HG02623 (cell line): Measurements from ENCODE around the gene HINFP.
"Not testable (repeated sequence)": the region's sequence is repeated elsewhere in the genome, so short reads cannot be mapped to it uniquely, and the experiment has no call there.

Experiments
- ATAC-seq: cut with Tn5 transposase; IDR thresholded peaks from one replicate; pipeline ENCODE4 v1.9.1; 2021; ENCODE audit warnings: moderate library complexity; ENCODE audit not compliant: unreplicated experiment

HINFP gene

DNA sequence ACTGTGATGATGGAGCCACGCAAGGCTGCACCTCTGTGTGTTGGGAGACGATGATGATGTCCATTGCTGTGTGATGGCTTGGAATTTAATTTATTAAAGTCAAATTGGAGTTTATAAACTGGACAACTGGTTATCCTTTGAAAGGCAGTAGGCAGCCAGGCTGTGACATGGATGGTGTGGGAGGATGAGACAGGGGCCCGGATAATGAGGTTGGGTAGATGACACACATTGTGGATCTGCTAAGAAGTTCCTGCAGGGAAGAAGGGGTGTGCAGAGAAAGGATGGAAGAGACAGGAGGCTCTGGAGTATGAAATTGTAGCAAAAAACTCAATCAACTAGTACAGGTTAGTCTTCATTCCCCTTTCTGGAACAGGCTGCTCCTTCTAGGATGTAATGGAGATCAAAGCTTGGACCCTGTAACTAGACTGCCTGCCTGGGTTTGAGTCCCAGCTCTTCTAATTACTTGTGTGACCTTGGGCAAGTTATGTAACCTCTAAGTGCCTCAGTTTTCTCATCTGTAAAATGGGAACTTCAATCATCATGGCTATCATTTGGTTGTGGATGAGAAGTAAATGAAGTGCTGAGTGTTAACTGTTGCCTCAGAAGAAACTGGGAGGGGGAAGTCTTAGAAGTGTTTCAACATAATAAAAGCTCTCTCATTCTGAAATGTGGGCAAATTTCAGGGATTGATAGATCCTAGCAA lies 4.2 kb upstream of the HINFP start:
- ATAC-seq = no peak

DNA sequence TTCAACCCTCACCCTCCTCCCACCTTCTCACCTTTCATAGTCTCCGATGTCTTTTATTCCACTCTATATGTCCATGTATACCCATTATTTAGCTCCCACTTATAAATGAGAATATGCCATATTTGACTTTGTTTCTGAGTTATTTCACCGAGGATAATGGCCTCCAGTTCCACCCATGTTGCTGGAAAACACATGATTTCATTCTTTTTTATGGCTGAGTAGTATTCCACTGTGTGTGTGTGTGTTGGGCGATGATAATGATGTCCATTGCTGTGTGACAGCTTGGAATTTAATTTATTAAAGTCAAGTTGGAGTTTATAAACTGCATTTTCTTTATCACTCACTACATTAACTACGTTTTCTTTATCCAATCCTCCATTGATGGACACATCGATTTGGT lies 3.2 kb upstream of the HINFP start:
- ATAC-seq = no peak

DNA sequence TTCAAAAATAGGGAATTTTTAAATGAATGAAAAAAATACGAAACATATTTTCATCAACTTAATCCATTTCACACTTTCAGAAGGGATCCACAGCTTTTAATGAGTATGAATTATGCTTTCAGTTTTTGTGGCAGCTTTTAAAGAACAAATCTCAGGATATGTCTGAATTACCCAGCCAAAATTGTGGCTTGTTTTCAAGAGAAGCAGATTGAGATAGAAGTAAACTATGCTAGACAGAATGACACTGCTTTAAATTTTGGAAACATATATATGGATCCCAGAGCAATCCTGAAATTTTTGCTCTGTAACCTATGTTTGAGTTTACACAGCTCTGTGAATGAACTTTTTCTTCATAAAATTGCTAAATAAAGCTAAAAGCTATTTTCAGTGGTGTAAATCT lies 2.4 kb upstream of the HINFP start:
- no peak for ATAC-seq

DNA sequence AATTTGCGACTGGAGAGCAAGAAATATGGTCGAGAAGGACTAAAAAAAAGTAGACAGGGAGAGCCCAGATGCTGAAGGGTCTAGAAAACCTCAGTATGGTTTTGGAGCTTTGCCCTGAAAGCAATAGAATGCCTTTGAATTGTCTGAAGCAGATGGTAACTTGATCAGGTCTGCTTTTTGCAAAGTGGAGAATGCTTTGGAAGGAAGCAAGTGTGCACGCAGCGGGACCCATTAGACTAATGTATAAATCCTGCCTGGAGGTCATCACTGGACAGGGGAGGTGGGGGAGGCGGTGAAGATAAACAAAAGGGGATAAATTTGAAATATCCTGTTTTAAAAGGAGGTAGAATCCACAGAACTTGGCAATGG lies 757 bp upstream of the HINFP start:
- no peak for ATAC-seq

DNA sequence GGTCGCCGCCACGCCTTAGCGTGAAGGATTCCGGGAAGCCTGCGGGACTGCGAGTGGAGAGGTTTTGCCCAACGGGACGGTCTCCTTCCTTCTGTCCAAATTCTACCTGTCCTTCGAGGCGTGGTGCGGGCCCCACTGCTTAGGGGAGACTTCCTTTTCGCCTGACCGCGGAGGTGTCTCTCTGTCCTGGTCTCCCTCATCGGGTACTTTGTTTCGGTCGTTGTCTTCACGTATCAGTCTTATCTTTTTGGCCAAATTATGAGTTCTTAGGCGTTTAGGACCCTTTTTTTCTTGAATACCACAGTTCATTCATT lies 388 bp downstream of the HINFP start:
- ATAC-seq = no peak

DNA sequence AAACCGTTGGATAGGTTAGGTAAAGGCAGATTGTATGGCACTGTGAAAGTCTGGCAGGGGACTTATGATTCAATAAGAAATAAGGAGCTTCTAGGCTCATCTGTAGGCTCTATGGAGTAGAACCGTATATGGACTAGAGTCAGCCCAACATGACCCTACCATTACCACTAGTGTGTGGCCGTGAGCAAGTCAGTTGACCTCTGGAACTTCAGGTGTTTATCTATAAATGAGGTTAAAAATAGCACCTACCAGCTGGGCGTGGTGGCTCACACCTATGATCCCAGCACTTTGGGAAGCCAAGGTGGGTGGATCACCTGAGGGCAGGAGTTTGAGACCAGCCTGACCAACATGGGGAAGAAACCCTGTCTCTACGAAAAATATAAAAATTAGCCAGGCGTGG lies 4.4 kb downstream of the HINFP start:
- ATAC-seq = no peak

DNA sequence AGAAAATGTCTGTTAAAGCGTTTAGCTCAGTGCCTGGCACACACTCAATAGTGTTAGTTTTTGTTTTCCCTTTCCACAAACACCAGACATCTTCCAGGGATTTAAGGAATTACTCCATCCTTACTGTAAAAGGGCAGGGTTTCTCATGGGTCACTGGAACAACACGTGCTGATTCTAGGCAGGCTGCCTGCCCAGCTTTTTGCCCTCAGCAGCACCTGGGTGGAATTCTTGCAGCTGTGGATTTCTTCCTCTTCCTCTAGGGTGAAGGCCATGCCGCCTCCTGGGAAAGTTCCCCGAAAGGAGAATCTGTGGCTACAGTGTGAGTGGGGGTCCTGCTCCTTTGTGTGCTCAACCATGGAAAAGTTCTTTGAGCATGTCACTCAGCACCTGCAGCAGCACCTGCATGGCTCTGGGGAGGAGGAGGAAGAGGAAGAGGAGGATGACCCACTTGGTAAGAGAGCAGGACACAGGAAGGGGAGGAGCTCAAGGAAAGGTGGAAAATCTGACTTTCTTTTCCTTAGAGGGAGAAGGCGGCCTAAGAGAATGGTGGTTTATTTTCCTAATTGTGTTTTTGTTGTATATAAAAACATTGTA lies 5.4 kb downstream of the HINFP start:
- no peak for ATAC-seq

DNA sequence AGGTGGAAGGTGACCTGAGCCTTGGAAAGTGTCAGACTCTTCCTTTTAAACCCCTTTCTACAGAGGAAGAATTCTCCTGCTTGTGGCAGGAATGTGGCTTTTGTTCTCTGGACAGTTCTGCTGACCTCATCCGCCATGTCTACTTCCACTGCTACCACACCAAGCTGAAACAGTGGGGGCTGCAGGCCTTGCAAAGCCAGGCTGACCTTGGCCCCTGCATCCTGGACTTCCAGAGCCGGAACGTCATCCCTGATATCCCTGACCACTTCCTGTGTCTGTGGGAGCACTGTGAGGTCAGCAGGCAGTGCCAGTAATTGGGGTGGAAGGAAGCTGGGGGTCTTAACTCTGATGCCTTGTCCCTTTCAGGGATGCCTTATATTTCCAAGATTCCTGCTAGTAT lies 9.3 kb downstream of the HINFP start:
- ATAC-seq = no peak

DNA sequence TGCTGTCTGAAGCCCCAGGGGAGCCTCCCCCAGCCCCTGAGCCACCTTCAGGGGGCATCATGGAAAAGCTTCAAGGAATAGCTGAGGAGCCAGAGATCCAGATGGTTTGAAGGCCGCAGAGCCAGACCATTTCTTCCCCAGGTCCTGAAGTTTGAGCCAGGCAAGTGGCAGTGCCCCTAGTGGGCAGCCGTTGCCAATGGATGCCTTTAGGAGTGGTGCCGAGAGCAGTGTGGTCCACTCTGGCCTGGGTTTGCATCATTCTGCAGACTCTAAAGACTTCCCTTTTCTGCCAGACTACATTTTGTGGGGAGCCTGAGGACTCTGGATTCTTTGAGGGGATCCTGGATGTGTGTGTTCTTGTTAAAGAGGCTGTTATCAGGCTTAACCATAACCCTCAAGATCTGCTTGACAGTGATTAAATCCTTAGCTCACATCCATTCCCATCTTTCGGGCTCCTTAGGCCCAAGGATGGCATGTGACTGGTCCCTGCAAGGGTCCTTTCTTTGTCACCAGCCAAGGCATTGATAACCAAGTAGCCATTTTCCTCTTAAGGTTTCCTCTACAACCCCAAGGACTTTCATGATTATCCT lies 13.1 kb downstream of the HINFP start:
- no peak for ATAC-seq

DNA sequence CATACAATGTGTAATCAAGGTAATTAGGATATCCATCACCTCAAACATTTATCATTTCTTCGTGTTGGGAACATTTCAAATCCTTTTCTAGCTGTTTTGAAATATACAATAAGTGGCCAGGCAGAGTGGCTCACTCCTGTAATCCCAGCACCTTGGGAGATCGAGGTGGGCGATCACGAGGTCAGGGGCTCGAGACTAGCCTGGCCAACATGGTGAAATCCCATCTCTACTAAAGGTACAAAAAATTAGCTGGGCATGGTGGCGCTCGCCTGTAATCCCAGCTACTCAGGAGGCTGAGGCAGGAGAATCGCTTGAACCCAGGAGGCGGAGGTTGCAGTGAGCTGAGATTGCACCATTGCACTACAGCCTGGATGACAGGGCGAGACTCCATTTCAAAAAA lies 17.9 kb downstream of the HINFP start:
- ATAC-seq = not testable (repeated sequence)

DNA sequence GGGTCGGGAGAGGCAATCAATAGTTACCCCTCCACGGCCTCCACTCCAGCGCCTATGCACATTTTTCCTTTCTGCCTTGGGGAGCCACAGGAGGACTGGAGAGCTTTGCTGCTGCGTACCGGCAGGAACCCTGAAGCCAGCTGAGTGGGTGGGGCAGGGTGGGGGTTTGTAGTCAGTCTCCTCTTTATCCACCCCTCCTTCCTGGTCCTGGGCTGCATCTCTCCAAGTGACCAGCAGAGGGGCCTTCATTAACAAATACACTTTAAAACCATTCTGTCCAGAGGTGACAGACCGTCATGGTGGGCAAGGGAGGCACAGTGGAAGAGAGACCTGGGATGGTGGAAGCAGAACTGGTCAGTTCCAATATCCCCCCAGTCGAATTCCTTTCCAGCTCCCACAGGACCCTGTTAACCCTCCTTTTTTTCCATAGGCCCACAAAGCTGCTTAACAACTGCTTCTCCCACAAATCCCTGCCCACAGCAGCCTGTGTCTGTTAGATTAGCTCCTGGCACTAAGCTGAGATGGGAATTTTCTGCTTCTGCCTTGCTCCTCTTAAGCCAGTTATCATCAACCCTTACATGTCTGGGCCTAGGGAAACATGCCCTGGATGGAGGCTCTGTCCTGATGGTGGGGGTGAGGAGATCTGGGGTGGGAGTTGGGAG lies 23.6 kb downstream of the HINFP start:
- no peak for ATAC-seq

DNA sequence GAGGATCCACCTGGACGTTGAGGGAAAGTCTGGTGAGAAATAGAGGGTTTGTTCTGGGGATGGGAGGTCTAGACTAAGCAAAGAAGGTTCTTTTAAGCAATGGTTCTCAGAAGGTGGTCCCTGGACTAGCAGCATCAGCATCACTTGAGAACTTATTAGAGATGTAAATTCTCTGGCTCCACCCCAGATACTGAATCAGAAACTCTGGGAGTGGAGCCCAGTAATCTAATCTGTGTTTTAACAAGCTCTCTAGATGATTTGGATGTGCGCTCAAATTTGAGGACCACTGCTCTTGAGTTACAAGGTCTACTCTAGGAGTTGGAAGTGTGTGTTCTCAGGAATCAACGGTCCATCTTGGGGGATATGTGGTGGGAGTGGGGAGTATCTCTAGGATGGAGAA lies 24.2 kb downstream of the HINFP start:
- no peak for ATAC-seq

DNA sequence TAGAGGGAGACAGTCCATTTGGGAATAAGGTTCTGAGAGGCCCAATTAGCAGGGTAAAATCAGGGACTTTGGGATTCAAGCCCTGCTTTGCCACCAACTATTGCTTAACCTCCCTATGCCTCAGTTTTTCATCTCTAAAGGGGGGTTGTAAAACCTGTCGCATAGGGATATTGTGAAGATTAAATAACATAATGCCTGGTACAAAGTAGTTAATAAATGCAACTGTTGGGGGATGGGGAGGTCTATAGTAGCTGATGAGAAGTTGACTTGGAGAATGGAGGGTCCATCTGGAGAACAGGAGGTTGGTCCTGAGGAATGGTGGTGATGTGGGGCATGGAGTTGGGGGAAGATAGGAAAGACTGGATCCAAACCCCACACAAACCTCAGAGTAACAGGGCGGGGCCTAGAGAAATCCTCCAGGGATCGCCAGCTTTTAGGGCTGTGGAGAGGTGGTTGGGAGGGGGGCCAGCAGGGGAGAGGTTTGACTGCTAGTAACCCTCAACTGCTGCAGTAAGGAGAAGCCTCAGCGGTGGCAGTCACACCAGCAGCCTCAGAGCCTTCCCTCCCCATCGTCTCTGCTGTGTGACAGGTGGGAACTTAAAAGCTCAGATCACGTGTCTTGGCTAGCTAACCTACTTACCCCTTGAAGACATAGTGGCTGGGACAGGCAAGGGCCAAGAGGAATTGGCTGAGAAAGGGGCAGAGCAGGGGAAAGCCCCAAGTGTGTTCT lies 26.4 kb downstream of the HINFP start:
- ATAC-seq = no peak

DNA sequence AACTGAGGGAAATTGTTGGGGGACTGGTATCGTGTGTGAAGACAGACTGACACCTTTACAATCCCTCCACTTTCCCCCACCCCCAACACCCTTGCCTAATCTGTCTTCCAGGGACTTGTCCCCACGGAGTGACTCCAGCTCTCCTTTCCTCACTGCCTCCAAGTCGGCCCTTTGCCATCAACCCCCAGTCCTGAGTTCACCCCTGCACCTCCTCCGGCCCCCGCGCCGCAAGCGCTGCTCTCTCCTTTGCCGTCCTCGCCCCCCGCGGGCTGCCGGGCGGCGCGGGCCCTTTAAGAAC lies 27.3 kb downstream of the HINFP start:
- ATAC-seq = no peak

DNA sequence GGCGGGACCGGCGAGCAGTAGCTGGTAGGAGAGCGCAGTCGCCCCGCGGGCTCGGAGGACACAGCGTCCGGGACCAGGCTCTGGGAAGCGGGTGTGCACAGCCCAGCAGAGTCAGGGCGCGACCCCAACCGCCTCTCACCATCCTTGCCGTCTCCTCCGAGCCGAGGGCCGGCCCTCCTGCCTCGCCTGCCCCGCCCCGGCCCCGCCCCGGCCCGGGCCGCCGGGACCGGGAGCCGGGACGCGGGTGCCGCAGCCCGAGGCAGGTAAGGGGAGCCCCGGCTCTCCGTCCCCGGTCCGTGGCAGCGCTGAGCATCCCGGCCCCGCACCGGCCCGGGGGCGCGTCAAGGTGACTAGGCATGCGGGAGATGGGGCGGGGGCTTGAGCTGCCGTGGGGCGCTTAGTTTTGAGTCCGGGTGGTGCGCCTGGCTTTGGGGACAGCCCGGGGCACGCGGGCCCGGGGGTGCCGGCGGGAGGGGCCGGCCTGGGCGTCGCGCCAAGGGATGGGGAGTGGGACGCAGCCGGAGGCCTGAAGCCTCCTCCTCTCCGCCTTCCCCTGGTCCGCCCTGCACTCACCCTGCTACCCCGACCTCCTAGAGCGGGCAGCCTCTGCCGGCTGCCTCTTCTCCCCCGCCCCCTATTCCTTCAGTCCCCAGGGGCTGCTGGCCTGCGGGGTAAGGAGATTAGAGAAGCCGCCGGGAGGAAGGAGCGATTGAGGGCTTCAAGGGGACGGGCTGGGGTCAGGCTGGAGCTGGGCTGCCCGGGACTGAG lies 27.8 kb downstream of the HINFP start, which contains the start of gene ABCG4:
Gene ABCG4 (plus strand): TSS at position 35 of the 768 bp plus-strand sequence. CDS start 914 bp downstream, outside the sequence.
- ATAC-seq = no peak

DNA sequence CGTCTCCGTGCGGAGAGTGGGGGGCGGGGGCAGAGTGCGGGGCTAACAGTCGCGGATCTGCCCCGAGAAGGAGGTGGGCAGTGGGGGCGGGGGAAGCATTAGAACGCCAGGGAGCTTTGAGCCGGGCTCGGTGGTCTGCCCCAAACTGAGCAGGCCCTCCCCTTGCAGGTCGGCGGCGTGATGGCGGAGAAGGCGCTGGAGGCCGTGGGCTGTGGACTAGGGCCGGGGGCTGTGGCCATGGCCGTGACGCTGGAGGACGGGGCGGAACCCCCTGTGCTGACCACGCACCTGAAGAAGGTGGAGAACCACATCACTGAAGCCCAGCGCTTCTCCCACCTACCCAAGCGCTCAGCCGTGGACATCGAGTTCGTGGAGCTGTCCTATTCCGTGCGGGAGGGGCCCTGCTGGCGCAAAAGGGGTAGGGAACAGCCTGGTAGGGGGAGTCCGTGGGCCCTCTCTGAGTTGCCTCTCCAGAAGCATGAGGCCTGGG lies 28.5 kb downstream of the HINFP start:
- ATAC-seq = no peak

DNA sequence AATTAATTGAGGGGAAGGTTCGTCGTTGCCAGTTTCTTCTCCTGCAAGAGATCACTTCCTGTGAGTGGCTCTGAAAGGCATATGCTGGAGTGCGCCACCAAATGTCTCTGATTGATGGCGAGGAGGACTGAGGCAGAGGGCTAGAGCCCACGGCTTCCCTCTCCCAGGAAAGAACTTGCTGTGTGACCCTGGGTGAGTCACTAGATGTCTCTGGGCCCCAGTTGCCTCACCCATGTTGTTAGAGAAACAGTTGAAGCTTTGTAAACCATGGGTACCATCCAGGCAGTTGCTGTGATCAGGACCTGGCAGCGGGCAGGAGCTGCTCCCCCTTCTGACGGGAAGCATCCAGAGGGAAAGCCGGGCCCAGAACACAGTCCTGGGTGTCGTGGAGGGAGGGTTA lies 30.7 kb downstream of the HINFP start:
- ATAC-seq = no peak

DNA sequence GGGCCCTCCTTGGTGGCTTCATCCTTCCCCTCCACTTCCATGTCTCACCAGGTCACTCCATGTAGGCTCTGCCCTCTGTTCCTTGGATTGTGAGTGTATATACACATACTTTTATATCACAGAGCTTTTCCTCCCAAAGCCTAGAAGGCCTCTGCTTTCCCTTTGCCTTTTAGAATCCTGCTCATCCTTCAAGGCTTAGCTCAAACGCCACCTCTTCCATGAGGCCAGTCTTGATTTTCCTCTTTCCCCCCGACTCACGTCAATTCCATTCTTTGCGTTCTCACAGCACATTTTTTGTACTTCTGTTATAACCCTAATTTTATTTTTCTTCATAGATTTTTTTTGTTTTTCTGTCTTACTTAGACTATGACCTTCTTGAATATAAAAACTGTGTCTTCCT lies 31.2 kb downstream of the HINFP start:
- no peak for ATAC-seq

DNA sequence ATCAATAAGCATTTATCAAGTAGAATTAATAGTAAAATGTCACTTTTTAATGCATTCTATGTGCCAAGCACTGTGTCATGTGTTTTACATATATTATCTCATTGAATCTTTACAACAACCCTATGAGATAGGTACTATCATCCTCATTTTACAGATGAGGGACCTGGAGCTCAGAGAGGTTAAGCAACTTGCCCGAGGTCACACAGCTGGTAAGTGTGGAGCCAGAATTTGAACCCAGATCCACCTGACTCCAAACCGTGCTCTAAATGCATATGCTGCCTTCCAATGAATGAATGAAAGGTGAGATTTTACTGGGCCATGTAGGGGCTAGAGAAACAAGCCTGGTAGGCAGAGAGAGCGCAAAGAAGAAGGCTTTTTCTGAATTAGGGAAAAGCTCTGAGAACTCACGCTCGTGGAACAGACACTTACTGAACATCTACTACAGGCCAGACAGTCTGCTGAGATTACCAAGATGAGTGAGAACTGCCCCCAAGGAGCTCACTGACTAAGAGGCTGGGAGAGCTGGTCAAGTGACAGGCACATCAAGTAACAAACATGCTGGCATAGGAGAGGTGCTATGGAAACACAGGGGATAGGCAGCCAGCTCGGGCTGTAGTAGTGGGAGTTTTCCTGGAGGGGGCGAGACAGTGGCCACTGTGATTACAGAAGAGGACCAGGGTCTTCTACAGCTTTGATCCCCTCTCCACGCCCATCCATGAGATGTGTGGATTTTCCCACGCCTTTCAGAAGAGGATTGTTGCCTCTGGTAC lies 31.9 kb downstream of the HINFP start:
- no peak for ATAC-seq

DNA sequence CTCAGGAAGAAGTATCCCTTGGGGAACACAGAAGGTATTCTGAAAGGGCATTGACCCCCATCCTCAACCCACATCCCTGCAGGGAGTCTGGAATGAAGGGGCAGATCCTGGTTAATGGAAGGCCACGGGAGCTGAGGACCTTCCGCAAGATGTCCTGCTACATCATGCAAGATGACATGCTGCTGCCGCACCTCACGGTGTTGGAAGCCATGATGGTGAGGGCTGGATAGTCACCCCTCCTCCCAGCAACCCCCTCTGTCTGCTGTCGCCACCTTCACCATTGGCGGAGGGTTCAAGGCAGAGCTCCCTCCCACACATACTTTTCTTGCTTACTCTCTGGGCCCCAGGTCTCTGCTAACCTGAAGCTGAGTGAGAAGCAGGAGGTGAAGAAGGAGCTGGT lies 32.8 kb downstream of the HINFP start:
- ATAC-seq = no peak
